MM.1S (cell line): ENCODE data around the gene IL1RL1.
A peak's percentile ranks its signal among the peaks of the same experiment; 100 is the strongest.

Source experiments
- DNase-seq: peaks from one replicate; pipeline ENCODE4 v3.0.0-alpha.2; 2015
- H2AFZ ChIP-seq: fragments of 300-600 bp; sonication (generic); 2 replicates; pipeline ENCODE4 v1.6.0; 2016; ENCODE audit warnings: antibody characterized with exemption, low read length
- H3F3A ChIP-seq: fragments of 300-600 bp; sonication (generic); 2 replicates; pipeline ENCODE4 v1.6.1; 2016; ENCODE audit warnings: mild to moderate bottlenecking, antibody characterized with exemption, low read length, moderate library complexity, mixed read lengths; ENCODE audit not compliant: insufficient read depth
- H3K27ac ChIP-seq: fragments of 300-600 bp; sonication (generic); 2 replicates; pipeline ENCODE4 v1.5.1; 2016; ENCODE audit warnings: mild to moderate bottlenecking, low read length
- H3K27me3 ChIP-seq: fragments of 300-600 bp; sonication (generic); replicated peaks from 2 replicates; pipeline ENCODE4 v1.6.0; 2016; ENCODE audit warnings: low read length; ENCODE audit not compliant: insufficient read depth
- H3K36me3 ChIP-seq: fragments of 300-600 bp; sonication (generic); replicated peaks from 2 replicates; pipeline ENCODE4 v1.6.1; 2016; ENCODE audit warnings: mild to moderate bottlenecking, low read length, mixed read lengths; ENCODE audit not compliant: insufficient read depth
- H3K4me1 ChIP-seq: fragments of 300-600 bp; sonication (generic); 2 replicates; pipeline ENCODE4 v1.6.1; 2016; ENCODE audit warnings: low read length, mixed read lengths
- H3K4me2 ChIP-seq: fragments of 300-600 bp; sonication (generic); 2 replicates; pipeline ENCODE4 v1.6.0; 2016; ENCODE audit warnings: low read depth, low read length
- H3K4me3 ChIP-seq: fragments of 300-600 bp; sonication (generic); 2 replicates; pipeline ENCODE4 v1.5.1; 2016; ENCODE audit warnings: low read length, mixed read lengths
- H3K79me2 ChIP-seq: fragments of 300-600 bp; sonication (generic); 2 replicates; pipeline ENCODE4 v1.6.1; 2016; ENCODE audit warnings: mixed run types, low read length, mixed read lengths
- H3K9ac ChIP-seq: fragments of 300-600 bp; sonication (generic); 2 replicates; pipeline ENCODE4 v1.6.1; 2016; ENCODE audit warnings: low read length, mixed read lengths
- H3K9me2 ChIP-seq: fragments of 300-600 bp; sonication (generic); replicated peaks from 2 replicates; pipeline ENCODE4 v1.6.1; 2016; ENCODE audit warnings: mild to moderate bottlenecking, low read length, mixed read lengths; ENCODE audit not compliant: insufficient read depth
- H3K9me3 ChIP-seq: fragments of 300-600 bp; sonication (generic); replicated peaks from 2 replicates; pipeline ENCODE4 v1.6.1; 2016; ENCODE audit warnings: mild to moderate bottlenecking, low read length, mixed read lengths; ENCODE audit not compliant: insufficient read depth
- H4K20me1 ChIP-seq: fragments of 300-600 bp; sonication (generic); 2 replicates; pipeline ENCODE4 v1.6.1; 2016; ENCODE audit warnings: mild to moderate bottlenecking, low read length, moderate library complexity, mixed read lengths; ENCODE audit not compliant: insufficient read depth
- EZH2 ChIP-seq: fragments of 300-600 bp; sonication (generic); optimal IDR thresholded peaks from 2 replicates; pipeline ENCODE3; 2017; ENCODE audit warnings: low read depth, mild to moderate bottlenecking, antibody characterized with exemption, low read length, mixed read lengths
- EZH2phosphoT487 ChIP-seq: fragments of 300-600 bp; sonication (generic); IDR thresholded peaks from 2 replicates; pipeline ENCODE4 v1.6.1; 2018; ENCODE audit warnings: antibody characterized with exemption, low read length
- TF ChIP-seq, protein P1 (sequence below): fragments of 300-600 bp; sonication (generic); IDR thresholded peaks from 2 replicates; pipeline ENCODE4 v1.5.1; 2016; ENCODE audit warnings: antibody characterized with exemption, low read length, mixed read lengths

Gene IL1RL1

GRCh38 chr2:102356741-102357140 lies 45.4 kb downstream of the IL1RL1 start:
- H3K9ac ChIP-seq, result no peak overlapping the region
- H2AFZ ChIP-seq, result no peak overlapping the region
- H3K4me2 ChIP-seq, result peak overlapping the region; percentile 85; the same call in 1 of the 2 replicates
- no peaks in the 10 kb centered on the region for H3K79me2 ChIP-seq
- no peak overlapping the region for H3K27ac ChIP-seq
- DNase-seq, result no peak
- H4K20me1 ChIP-seq, result no peaks in the 10 kb centered on the region
- TF ChIP-seq EZH2phosphoT487 (no peak), EZH2 (no peak)
- TF ChIP-seq, protein P1, sequence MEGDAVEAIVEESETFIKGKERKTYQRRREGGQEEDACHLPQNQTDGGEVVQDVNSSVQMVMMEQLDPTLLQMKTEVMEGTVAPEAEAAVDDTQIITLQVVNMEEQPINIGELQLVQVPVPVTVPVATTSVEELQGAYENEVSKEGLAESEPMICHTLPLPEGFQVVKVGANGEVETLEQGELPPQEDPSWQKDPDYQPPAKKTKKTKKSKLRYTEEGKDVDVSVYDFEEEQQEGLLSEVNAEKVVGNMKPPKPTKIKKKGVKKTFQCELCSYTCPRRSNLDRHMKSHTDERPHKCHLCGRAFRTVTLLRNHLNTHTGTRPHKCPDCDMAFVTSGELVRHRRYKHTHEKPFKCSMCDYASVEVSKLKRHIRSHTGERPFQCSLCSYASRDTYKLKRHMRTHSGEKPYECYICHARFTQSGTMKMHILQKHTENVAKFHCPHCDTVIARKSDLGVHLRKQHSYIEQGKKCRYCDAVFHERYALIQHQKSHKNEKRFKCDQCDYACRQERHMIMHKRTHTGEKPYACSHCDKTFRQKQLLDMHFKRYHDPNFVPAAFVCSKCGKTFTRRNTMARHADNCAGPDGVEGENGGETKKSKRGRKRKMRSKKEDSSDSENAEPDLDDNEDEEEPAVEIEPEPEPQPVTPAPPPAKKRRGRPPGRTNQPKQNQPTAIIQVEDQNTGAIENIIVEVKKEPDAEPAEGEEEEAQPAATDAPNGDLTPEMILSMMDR, result no peak
- no peaks in the 10 kb centered on the region for H3K27me3 ChIP-seq
- no peaks in the 10 kb centered on the region for H3K36me3 ChIP-seq
- no peaks in the 10 kb centered on the region for H3K9me3 ChIP-seq
- H3K4me3 ChIP-seq, result no peak overlapping the region
- H3F3A ChIP-seq, result peaks cover 4% of the 10 kb centered on the region; the same call in 1 of the 2 replicates
- no peaks in the 10 kb centered on the region for H3K9me2 ChIP-seq
- H3K4me1 ChIP-seq, result no peaks in the 10 kb centered on the region

DNA sequence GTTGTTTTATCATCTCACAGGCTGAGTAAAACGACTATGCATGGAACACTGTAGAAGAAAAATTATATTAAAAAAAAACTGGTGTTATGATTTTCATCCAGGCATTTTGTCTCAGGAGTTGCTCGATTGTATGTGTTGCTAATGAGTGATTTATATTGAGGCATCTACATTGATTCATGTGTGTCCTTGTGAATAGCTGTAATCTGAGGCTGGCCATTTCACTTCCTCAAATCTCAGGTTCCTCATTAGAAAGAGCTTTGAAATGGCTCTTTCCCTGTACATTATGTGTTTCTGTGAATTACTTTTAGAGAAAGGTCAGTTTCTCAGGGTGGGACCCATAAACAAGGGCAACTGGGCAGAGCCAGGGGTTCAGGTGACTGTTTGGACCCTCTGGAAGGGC lies 46.6 kb downstream of the IL1RL1 start:
- Histone ChIP-seq H3K4me3 (no peak overlapping the region), H2AFZ (no peak overlapping the region), H3K27me3 (no peaks in the 10 kb centered on the region), H3K36me3 (no peaks in the 10 kb centered on the region), H3K9me2 (no peaks in the 10 kb centered on the region), H3K79me2 (no peaks in the 10 kb centered on the region), H3K4me2 (no peak overlapping the region), H4K20me1 (no peaks in the 10 kb centered on the region), H3K9me3 (no peaks in the 10 kb centered on the region), H3F3A (peaks cover 4% of the 10 kb centered on the region; the same call in 1 of the 2 replicates), H3K9ac (no peak overlapping the region), H3K4me1 (no peaks in the 10 kb centered on the region), H3K27ac (no peak overlapping the region)
- no peak for DNase-seq
- TF ChIP-seq, protein P1, result no peak

GRCh38 chr2:102358496-102358895 lies 47.1 kb downstream of the IL1RL1 start:
- Histone ChIP-seq H3K79me2 (no peaks in the 10 kb centered on the region), H3K4me2 (no peak overlapping the region)

More at GRCh38 chr2:102358496-102358895, 47.1 kb downstream of the IL1RL1 start:
- H2AFZ ChIP-seq, result no peak overlapping the region
- TF ChIP-seq EZH2phosphoT487, result no peak
- TF ChIP-seq, protein P1, result no peak
- TF ChIP-seq EZH2, result no peak
- no peak for DNase-seq
- no peak overlapping the region for H3K27ac ChIP-seq
- H3K9ac ChIP-seq, result no peak overlapping the region
- no peak overlapping the region for H3K4me3 ChIP-seq
- H3K36me3 ChIP-seq, result no peaks in the 10 kb centered on the region
- no peaks in the 10 kb centered on the region for H3K9me3 ChIP-seq
- no peaks in the 10 kb centered on the region for H3K9me2 ChIP-seq
- H4K20me1 ChIP-seq, result no peaks in the 10 kb centered on the region
- no peaks in the 10 kb centered on the region for H3K4me1 ChIP-seq
- H3K27me3 ChIP-seq, result no peaks in the 10 kb centered on the region
- peaks cover 4% of the 10 kb centered on the region; the same call in 1 of the 2 replicates for H3F3A ChIP-seq
